ENCODE results near the gene ATP6V0D1.
A peak's percentile ranks its signal among the peaks of the same experiment; 100 is the strongest.

Gene ATP6V0D1

GRCh38 chr16:67429053-67429798 lies 51.7 kb downstream of the ATP6V0D1 start:
- DNase-seq (ENCODE audit: extremely low spot score): no peak
- POLR2A ChIA-PET: no interaction called here
- CTCF ChIA-PET: interaction anchor here (0.9 to 5.9 kb wide), 17 partner anchors 9 to 451 kb away, joined by 3 to 118 read pairs (median 7); partner anchors contain the start of genes CARMIL2 and ZDHHC1
- TF ChIP-seq, protein P1, sequence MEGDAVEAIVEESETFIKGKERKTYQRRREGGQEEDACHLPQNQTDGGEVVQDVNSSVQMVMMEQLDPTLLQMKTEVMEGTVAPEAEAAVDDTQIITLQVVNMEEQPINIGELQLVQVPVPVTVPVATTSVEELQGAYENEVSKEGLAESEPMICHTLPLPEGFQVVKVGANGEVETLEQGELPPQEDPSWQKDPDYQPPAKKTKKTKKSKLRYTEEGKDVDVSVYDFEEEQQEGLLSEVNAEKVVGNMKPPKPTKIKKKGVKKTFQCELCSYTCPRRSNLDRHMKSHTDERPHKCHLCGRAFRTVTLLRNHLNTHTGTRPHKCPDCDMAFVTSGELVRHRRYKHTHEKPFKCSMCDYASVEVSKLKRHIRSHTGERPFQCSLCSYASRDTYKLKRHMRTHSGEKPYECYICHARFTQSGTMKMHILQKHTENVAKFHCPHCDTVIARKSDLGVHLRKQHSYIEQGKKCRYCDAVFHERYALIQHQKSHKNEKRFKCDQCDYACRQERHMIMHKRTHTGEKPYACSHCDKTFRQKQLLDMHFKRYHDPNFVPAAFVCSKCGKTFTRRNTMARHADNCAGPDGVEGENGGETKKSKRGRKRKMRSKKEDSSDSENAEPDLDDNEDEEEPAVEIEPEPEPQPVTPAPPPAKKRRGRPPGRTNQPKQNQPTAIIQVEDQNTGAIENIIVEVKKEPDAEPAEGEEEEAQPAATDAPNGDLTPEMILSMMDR (IDR thresholded peaks at IDR 0.05; ENCODE audit: control extremely low read depth, extremely low read depth, low read depth, missing control alignments): no peak

GRCh38 chr16:67428146-67428731 lies 52.7 kb downstream of the ATP6V0D1 start:
- CTCF ChIA-PET: interaction anchor here (0.6 to 5.9 kb wide), 41 partner anchors 8 to 474 kb away, joined by 3 to 118 read pairs (median 5); partner anchors contain the start of genes ATP6V0D1, CARMIL2 and ZDHHC1
- TF ChIP-seq, protein P1 (IDR thresholded peaks at IDR 0.05; ENCODE audit: control extremely low read depth, extremely low read depth, low read depth, missing control alignments): peak; percentile 93
- peak; percentile 83 for DNase-seq (ENCODE audit: extremely low spot score)
- POLR2A ChIA-PET: interaction anchor here (0.5 kb wide), 1 partner anchor 201 kb away, joined by 3 read pairs; no protein-coding TSS in a partner anchor

- CTCF ChIA-PET: interaction anchor here (1.1 to 5.9 kb wide), 16 partner anchors 9 to 473 kb away, joined by 3 to 118 read pairs (median 12); partner anchors contain the start of genes ATP6V0D1 and ZDHHC1
- no peak for DNase-seq (ENCODE audit: extremely low spot score)
- TF ChIP-seq, protein P1 (IDR thresholded peaks at IDR 0.05; ENCODE audit: control extremely low read depth, extremely low read depth, low read depth, missing control alignments): no peak
- POLR2A ChIA-PET: interaction anchor here (0.7 kb wide), 1 partner anchor 461 kb away, joined by 5 read pairs; no protein-coding TSS in a partner anchor
Observed at GRCh38 chr16:67426950-67427349, 54.0 kb downstream of the ATP6V0D1 start.

DNA sequence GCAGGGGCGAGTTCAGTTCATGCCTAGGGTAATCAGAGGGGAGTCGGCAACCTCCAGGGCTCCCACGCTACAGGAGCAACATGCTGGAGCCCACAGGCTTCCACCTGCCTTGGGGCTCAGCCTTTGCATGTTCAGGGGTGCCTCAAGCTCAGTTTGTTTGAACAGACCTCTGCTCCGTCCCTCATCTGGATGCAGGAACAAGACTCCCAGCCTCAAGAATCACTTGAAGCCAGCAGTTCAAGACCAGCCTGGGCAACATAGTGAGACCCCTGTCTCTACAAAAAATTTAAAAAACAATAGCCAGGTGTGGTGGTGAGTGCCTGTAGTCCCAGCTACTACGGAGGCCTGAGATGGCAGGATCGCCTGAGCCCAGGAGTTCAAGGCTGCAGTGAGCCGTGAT lies 54.9 kb downstream of the ATP6V0D1 start:
- TF ChIP-seq, protein P1 (IDR thresholded peaks at IDR 0.05; ENCODE audit: control extremely low read depth, extremely low read depth, low read depth, missing control alignments): no peak
- ChIA-PET POLR2A (no interaction called here), CTCF (interaction anchor here (1.1 to 5.9 kb wide), 9 partner anchors 9 to 219 kb away, joined by 3 to 118 read pairs (median 12); partner anchors contain the start of genes ATP6V0D1, CARMIL2 and ZDHHC1)
- no peak for DNase-seq (ENCODE audit: extremely low spot score)

DNA sequence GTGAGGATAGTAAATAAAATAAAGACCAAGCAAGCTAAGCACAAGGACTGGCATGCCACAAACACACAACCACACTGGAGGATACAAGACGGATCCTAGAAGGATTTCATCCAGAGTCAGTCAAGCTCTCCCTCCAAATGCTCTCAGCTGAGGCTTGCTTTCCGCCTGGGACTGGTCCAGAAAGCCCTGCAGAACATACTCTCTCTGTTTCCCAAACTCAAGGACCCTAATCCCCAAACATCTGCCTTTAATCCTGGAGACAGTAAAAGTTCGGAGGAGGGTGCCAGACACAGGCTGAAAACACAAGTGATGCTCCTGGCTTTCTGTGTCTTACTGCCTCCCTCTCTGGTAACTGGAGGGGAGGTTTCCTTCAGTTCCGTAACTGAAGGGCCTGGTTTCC lies 55.4 kb downstream of the ATP6V0D1 start:
- TF ChIP-seq, protein P1 (IDR thresholded peaks at IDR 0.05; ENCODE audit: control extremely low read depth, extremely low read depth, low read depth, missing control alignments): no peak
- ChIA-PET POLR2A (no interaction called here), CTCF (interaction anchor here (1.3 to 5.9 kb wide), 6 partner anchors 8 to 219 kb away, joined by 4 to 118 read pairs (median 37); partner anchors contain the start of genes ATP6V0D1, CARMIL2 and ZDHHC1)
- DNase-seq (ENCODE audit: extremely low spot score): no peak

DNA sequence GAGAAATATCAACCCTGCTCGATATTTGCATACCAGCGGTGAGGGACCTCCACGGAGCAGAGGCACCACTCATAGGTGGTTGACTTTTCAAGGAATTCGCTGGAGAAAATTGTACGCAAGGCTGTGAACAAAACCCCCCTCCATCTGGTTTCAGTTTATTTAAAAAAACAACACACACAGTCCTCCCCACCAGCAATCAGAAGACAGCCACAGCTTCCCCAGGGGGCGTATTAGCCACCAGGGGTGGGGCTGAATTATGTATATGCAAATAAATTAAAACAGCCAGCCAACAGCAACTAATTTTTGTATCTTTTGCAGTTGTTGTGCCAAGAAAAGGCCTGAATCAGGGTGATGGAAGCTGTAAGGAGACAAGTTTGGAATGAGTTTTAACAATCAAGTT lies 55.9 kb downstream of the ATP6V0D1 start:
- TF ChIP-seq, protein P1 (IDR thresholded peaks at IDR 0.05; ENCODE audit: control extremely low read depth, extremely low read depth, low read depth, missing control alignments): no peak
- POLR2A ChIA-PET: no interaction called here
- no peak for DNase-seq (ENCODE audit: extremely low spot score)
- CTCF ChIA-PET: interaction anchor here (0.9 to 5.9 kb wide), 6 partner anchors 8 to 220 kb away, joined by 3 to 118 read pairs (median 6); partner anchors contain the start of genes CARMIL2 and ZDHHC1
